Measurements from ENCODE around the gene F8.

DNA sequence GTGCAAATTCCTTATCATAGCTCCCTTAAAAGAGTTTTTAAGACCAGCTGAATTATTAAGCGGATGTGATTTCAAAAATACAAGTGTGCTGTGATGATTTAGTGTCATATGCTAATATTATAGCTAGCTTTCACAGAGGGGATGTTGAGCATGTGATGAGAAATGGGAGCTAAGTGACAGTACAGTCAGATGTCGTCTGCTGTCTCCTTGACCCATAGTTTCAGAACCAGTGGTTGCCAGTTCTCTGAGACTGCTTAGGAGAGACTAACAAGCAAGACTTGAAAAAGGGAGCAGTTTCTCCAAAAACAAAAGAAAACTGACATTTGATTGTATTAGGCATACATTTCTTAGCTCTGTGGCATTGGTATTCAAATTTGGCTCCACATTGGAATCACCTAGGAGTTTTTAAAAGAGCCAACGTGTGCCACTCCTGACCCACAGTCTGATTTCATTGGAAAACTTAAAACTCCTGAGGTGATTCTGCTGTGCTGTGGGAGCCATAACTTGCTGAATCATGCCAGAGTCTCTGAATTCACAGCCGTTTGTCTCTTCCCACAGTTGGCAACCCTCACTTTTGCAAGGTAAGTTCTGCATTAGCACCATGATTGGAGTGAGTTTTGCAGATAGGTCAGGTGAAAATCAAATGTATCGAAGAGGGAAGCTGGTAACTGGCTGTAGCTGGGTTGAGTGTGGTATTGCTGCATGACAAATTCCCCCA, 24.4 kb upstream of the F8 start:
- TF ChIP-seq EZH2phosphoT487 (IDR thresholded peaks at IDR 0.05; ENCODE audit: borderline replicate concordance) (no peak), SRF (IDR thresholded peaks at IDR 0.05; ENCODE audit: low read depth) (no peak), POLR2AphosphoS5 (IDR thresholded peaks at IDR 0.05; ENCODE audit: low read depth, low read length) (no peak), CEBPB (IDR thresholded peaks at IDR 0.05; ENCODE audit: low read depth) (no peak), REST (IDR thresholded peaks at IDR 0.05; ENCODE audit: low read depth) (no peak), SIN3A (IDR thresholded peaks at IDR 0.05; ENCODE audit: low read depth) (no peak), CBX3 (IDR thresholded peaks at IDR 0.05; ENCODE audit: low read depth) (no peak), POLR2A (IDR thresholded peaks at IDR 0.05; ENCODE audit: borderline replicate concordance, extremely low read depth, insufficient read depth, insufficient read length) (no peak), EGR1 (IDR thresholded peaks at IDR 0.05; ENCODE audit: low read depth) (no peak), MAX (IDR thresholded peaks at IDR 0.05) (no peak)
- TF ChIP-seq, protein P1, sequence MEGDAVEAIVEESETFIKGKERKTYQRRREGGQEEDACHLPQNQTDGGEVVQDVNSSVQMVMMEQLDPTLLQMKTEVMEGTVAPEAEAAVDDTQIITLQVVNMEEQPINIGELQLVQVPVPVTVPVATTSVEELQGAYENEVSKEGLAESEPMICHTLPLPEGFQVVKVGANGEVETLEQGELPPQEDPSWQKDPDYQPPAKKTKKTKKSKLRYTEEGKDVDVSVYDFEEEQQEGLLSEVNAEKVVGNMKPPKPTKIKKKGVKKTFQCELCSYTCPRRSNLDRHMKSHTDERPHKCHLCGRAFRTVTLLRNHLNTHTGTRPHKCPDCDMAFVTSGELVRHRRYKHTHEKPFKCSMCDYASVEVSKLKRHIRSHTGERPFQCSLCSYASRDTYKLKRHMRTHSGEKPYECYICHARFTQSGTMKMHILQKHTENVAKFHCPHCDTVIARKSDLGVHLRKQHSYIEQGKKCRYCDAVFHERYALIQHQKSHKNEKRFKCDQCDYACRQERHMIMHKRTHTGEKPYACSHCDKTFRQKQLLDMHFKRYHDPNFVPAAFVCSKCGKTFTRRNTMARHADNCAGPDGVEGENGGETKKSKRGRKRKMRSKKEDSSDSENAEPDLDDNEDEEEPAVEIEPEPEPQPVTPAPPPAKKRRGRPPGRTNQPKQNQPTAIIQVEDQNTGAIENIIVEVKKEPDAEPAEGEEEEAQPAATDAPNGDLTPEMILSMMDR (IDR thresholded peaks at IDR 0.05 in 2 of 3, conservative IDR thresholded peaks at IDR 0.05 in 1 of 3; ENCODE audit: borderline replicate concordance in 1 of 3, insufficient read depth in 1 of 3, low read depth in 2 of 3, low read length in 2 of 3) = no peak
- TF ChIP-seq, protein P2, sequence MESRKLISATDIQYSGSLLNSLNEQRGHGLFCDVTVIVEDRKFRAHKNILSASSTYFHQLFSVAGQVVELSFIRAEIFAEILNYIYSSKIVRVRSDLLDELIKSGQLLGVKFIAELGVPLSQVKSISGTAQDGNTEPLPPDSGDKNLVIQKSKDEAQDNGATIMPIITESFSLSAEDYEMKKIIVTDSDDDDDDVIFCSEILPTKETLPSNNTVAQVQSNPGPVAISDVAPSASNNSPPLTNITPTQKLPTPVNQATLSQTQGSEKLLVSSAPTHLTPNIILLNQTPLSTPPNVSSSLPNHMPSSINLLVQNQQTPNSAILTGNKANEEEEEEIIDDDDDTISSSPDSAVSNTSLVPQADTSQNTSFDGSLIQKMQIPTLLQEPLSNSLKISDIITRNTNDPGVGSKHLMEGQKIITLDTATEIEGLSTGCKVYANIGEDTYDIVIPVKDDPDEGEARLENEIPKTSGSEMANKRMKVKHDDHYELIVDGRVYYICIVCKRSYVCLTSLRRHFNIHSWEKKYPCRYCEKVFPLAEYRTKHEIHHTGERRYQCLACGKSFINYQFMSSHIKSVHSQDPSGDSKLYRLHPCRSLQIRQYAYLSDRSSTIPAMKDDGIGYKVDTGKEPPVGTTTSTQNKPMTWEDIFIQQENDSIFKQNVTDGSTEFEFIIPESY (IDR thresholded peaks at IDR 0.05; ENCODE audit: extremely low read depth, insufficient replicate concordance, low read length) = no peak
